ENCODE data around the gene DDX10.

DDX10 gene

DNA sequence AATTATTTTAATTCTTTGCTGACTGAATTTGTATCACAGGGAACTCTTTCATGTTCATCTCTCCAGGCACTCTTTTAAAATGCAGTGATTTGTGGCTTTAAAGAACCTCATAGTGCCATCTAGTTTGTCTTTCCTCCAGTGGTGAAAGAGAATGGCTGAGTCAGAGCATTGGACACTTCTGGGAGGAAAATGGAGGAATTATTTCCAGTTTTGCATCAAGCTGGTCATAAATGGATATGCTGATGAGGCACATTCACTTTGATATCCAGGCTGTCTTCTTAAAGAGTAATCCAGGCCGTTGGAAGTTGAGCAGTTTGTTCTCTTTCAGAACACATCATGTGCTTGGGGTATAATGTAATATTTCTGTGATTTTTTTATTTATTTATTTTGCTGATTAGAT, 273.7 kb downstream of the DDX10 start:
- no peak for DNase-seq (ENCODE audit: low read depth in 2 of 2)

DNA sequence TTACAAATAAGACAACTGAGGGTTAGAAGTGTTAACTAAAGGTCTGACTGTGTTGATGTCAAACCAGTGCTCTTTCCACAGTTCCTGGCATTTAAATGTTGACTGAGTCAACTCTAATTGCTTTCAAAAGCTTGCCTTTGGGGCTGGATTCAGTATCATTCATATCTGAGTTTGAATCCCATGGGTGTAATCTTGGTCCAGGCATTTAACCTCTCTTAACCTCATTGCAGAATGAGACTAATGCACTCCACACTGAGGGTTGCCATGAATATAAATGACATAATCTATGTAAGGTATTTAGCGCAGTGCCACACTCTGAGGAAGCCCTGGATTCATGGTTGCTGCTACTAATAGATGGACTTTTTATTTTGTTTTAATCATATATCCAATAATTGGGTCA, 274.3 kb downstream of the DDX10 start:
- DNase-seq (ENCODE audit: low read depth in 2 of 2), result no peak

DNA sequence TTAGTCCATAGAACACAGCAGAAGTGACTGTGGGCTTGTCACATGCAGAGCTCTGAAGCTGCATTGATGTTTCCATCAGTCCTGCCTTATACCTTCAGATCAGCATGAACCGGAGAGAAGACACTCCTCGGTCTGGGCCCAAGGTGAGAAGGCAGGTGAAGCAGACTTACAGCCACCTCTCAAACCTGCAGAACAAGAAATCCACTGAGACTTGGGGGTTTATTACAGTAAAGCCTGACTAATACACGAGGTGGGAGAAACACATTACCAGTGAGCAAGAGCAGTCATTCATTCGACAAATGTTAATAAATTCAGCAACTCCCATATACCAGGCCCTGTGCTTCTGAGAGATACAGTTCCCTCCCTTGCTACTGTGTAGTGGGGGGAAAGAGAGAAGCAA, 279.0 kb downstream of the DDX10 start:
- DNase-seq (ENCODE audit: low read depth in 2 of 2), result no peak

DNA sequence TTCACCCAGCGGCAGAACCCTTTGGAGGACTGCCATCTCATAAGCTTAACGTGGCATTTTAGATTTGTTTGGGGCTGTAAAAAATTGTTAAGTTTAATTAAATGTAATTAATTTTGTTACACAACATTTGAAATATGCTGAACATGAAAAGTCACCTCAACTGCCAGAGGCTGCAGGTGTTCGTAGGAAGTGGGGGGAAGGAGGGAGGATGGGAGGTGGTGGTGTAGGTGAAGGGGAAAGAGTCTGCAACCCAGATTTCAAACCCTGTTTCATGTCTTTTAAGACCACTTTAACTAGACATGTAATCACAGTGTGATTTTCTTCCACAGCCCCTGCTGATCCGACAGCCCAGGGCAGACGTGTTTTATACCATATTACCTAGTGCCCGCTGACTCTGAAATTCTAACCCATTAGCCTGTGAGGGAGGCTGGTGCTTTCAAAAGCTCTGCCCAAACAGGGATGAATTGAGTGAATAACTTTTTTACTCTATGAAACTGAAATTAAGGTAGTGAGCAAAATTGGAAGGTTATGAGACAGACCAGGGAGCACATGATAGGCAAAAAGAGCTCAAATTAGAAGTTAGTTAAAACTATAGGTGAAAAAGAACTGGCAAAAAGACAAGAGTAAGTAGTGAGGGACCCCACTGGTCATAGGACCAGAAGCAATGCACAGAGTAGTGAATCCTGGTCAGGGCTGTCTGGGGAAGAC, 279.8 kb downstream of the DDX10 start:
- DNase-seq (ENCODE audit: low read depth in 2 of 2), result no peak

DNA sequence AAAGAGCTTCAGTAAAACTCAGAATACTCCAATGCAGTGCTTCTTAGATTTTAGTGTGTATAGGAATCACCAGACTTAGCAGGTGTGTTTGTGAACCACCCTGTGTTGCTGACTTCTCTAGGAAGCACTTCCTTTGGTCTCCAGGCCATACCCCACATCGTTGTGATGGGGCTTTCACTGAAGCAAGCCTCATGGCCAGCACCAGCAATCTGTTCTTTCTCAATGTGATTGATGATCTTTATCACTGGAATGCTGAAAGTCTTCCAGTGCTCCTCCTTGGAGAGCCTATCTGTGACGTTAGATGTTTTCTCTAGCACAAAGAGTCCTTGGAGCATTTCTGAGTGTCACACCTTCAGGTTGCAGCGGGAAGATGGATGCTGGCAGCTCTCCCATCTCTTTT, 280.5 kb downstream of the DDX10 start:
- no peak for DNase-seq (ENCODE audit: low read depth in 2 of 2)

DNA sequence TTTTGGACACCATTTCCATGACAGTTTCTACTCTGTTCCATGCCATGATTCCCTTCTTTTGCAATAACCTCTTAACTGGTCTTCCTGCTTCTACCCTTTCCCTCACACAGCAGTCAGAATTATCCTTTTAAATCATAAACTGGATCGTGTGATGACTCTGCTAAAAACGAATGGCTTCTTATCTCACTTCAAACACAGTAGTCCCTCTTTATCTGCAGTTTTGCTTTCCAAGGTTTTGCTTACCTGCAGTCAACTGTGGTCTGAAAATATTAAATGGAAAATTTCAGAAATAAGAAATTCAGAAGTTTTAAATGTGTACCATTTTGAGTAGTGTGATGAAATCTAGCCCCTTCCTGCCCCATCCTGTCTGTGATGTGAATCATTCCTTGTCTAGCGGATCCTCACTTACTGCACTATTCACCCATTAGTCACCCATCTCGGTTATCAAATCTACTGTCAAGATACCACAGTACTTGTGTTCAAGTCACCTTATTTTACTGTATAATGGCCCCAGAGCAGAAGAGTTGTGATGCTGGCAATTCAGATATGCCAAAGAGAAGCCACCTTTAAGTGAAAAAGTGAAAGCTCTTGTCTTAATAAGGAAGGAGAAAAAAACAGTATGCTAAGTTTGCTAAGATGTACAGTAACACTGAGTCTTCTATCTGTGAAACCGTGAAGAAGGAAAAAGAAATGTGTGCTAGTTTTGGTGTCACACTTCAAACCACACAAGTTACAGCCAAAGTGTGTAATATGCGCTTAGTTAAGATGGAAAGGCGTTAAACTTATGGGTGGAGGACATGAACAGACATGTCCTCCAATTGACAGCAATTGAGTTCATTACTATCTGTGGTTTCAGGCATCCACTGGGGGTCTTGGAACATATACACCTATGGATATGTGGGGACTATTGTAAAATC, 283.0 kb downstream of the DDX10 start:
- DNase-seq (ENCODE audit: low read depth in 2 of 2), result no peak

DNA sequence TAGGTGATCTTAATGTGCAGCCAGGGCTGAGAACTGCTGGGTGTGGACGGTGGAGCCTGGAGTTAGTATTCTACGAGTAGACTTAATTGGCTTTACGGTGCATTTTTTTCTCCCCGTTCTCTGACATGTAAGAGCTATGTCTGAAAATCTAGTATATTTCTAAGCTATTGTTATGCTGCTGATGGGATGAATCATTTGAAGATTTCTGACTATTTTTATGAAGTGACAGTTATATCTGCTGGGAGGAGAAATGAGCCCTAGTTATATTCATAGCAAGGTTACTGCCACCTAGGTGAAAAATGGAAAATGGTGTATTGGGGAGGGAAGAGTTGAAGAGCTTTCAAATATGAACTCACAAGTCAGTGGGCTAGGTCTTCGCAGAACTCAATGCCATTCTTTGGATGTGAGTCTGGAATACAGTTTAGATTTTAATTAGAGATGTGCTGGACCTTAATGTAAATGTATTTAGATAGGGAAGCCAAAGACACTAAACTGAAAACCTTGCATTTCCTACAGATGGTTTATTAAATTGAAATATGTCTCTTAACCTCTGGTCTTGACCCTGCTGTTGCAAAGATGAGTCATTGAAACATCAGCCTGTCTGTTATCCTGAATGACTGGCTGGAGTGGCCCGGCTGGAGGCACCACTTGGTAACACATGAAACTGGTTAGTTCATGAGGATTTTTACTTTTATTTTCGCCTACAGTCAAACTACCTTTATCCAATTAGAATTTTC, 293.7 kb downstream of the DDX10 start:
- peak in 1 of 2 experiments; percentile 44 for DNase-seq (ENCODE audit: low read depth in 2 of 2)

DNA sequence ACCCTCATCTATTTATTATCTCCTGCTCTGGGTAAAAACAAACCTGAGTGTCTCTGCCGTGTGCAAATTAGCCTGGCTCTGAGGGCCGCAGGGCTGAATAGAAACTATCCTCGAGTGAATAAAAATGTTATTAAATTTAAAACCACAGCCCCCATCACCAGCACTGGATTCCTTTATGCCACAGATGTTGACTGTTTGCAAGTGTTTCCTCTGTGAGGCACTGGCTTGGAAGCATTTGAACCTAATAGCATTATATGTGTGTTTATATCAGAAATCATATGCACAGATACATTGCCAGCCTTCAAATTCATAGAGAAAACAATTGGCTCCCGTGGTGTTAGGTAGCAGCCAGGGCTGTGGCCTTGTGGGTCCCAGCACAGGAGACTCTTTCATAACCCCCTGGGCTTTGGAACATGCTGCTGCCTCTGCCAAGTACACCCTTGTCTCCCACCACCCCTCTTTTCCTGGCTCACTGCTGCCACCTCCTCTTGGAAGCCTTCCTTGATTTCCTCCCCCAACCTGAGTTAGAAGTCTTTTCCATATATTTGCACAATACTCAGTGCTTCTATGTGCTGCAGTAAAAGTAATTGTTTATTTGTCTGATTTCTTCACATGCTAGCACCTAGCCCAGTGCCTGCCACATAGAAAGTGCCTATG, 294.4 kb downstream of the DDX10 start:
- peak in 1 of 2 experiments; percentile 25 for DNase-seq (ENCODE audit: low read depth in 2 of 2)

DNA sequence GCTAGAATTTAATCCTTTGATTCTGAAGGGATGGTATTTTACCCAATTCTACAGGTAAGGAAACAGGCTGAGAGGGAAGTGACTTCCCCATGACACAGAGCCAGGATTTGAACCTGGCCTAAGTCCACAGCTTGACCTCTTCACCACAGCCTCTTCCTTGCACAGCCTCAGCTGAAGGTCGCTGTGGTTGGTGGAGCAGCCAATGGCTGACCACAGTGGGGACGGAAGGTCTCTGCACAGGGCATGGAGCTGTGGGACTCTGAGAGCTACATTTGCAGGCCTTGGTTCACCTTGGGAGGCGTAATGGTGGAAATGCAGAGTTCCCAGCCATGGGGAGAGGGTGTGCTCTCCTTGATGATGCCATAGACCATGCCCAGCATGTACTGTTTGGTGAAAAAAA, 295.0 kb downstream of the DDX10 start:
- no peak for DNase-seq (ENCODE audit: low read depth in 2 of 2)

DNA sequence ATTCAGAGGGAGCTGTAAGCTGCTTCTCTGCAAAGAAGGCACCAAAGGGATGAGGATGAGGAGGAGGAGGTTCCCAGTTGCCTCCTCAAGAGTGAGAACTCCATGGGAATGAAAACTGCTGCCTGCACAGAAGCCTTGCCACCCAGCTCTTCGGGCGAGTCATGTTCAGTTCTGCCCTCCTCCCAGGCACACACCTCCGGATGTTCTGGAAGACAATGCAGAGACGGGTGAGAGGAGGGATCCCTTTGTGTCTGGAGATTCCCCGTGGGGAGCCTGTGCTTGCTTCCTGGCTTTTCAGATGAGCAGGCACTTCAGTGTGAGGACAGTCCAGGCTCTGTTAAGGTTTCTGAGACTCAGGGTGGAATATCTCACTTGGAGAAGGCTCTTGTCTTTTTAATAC, 295.6 kb downstream of the DDX10 start:
- DNase-seq (ENCODE audit: low read depth in 2 of 2), result no peak

DNA sequence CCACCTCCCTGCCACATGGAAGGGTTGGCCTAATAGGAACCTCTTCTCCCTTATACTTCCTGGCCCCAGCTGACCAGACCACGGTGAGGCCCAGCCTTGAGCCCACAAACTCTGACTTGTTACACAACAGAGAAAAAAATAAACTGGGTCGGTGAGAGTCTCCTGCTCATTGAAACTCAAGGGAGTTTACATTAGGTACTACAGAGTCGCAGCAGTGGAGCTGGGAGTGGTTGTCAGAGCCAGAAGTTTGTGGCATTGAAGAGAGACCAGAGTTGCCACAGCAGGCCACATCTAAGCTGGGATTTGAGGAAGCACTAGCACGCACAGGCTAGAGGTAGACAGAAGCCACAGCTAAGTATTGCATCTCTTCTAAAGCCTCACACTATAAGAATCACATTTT, 296.2 kb downstream of the DDX10 start:
- no peak for DNase-seq (ENCODE audit: low read depth in 2 of 2)

DNA sequence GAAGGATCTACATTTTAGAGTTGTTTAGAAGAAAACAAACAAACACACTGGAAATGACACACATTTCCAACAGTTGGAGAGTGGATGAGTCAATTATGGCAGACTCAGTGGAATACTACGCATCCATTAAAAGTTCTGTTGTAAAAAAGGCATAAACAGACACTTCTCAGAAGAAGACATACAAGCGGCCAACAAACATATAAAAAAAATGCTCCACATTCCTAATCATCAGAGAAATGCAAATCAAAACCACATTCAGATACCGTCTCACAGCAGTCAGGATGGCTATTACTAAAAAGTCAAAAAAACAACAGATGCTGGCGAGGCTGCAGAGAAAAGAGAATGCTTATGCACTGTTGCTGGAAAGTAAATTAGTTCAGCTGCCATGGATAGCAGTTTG, 298.2 kb downstream of the DDX10 start:
- peak in 1 of 2 experiments; percentile 26 for DNase-seq (ENCODE audit: low read depth in 2 of 2)

DNA sequence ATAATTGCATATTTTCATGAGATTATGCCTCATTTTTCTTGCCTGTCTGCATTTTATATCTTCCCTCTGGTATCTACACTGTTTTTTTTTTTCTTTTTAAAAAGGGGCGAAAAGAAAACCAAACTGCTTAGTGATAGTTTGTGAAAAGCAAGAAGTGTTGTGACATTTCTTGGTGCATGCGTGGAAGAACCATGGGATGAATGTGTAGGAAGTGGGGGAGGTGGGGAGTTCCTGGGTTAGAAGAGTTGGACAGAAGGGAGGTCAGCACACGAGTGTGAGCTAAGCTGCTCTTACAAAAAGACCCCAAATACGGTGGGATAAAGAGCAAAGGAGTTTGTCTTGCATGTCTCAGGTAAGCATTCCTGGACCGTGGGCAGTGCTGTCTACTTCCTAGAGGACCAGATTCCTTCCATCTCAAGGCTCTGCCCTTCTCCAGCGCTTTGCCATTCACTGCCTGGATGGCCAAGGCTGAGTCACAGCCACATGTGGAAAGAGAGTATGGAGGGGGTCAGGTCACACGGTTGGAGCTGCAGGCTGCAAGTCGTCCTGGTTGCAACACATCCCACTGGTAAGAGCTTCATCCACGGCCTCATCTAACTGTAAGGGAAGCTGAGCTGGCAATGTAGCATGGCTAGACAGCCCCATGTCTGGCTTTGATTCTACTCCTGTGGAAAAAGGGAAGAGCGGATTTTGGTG, 300.6 kb downstream of the DDX10 start:
- DNase-seq (ENCODE audit: low read depth in 2 of 2), result peak; percentile 40 to 51

DNA sequence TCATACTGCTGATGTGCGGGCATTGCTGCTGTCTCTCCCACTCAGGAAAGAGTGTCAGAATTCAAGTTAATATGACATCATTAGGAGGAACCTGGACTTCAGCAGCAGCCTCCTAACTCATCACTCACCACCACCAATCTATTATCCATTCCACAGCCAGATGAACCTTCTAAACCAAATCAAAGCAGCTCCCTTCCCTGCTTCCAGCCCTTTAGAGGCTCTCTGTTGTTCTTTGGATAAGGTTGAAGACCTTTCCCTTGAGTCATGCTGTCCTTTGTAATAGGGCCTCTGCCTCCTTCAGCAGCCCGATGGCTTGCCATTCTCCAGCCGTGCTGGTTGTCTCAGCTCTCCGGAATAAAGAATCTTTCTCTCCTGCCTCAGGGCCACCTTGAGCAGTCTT, 301.3 kb downstream of the DDX10 start:
- no peak for DNase-seq (ENCODE audit: low read depth in 2 of 2)

DNA sequence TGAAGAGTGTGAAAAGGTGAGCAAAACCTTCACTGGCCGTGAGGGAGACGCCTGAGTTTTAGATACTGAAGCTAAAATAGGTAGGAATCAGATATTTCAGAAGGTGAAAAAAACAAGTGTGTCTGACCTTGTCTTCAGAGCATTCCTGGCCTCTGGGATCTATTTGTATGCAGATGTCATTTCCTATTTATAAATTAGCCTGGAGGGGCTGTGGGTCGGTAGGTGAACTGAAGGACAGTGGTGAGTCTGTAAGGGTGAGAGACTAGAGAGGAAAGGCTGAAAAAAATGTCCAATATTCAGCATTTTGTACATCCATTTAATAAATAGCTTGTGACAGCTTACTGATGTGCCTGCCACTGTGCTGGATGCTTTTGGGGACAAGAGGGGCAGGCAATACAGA, 302.1 kb downstream of the DDX10 start:
- no peak for DNase-seq (ENCODE audit: low read depth in 2 of 2)

DNA sequence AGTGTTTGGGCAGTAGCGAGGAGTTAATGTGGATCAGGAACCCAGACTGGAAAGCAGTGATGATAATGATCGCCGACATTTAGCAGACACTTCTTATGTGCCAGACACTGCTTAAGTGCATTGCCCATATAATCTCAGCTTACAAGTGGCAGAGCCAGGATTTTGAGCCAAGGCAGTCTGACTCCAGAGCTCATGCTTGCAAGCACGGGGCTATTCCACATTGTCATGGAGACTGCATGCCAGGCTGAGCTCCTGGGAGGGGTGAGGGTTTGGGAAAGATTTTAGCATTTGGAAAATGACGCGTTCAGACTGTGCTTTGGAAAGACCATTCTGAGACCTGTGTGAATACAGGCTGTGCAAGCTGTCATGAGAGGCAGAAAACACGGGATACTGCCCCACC, 302.7 kb downstream of the DDX10 start:
- no peak for DNase-seq (ENCODE audit: low read depth in 2 of 2)

DNA sequence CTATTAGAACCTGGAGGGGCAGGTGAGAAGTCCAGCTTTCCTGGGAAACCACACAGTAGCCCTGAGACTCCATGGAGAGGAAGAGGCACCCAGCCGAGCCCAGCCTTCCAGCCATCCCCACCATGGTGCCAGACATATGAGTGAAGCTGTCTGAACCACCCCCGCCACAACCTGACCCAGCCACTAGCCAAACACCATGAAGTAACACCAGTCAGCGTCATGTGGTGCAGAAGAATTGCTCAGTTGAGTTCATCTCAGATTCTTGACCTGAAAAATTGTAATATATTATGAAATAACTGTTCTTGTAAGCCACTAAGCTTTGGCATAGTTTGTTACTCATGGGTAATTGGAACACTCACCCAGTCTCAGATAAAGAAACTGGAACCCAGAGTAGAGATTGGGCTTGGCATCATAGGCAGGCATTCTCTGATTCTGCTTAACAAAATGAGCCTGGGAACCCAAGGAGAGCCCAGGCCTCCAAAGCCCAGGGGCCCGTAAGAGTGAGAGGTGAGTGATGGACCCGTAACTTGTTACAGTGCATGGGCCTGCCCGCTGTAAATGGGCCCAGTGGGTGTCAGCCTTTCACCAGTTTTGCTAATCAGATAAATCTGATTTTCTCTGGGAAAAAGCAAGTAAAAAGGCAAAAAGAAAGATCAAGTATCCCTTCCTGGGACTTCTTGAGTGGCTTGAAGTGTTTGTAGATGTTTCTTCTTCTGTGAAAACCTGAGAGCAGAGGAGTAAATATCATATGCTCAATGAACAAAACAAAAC, 305.5 kb downstream of the DDX10 start:
- no peak for DNase-seq (ENCODE audit: low read depth in 2 of 2)

DNA sequence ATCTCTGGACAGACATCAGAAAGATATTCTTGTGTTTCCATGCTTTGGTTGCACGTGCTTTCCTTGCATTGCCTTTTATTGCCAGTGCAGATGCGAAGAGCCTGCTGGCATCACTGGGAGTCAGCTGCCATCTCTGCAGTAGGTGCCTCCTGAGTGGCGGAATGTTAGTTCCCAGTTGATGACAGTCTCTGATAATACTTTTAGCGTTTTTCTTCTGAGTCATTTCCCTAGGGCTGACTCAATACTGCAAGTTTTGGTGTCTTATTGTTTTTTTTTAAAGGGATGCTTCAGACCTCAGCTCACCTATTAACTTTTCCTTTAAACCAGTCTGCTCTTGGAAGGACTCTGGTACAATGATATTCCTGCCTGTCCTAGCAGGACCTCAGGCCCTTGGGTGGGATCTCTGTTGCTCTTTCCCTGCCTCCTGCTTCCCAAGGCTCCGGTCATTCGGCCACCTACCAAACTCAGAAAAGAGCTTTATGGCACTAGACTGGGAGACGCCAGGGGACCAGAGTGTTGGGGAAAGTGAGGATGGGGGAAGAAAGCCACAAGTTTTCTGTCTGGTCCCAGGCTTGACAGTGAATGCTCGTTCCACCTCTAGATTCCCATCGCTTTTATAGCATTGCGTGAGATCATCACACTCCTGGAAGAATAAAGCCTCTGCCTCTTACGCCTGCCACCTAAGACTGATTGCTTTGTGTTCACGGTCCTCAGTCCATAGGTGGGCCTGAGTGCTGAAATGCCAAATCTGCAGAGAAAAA, 308.7 kb downstream of the DDX10 start:
- DNase-seq (ENCODE audit: low read depth in 2 of 2), result peak; percentile 81 to 83

DNA sequence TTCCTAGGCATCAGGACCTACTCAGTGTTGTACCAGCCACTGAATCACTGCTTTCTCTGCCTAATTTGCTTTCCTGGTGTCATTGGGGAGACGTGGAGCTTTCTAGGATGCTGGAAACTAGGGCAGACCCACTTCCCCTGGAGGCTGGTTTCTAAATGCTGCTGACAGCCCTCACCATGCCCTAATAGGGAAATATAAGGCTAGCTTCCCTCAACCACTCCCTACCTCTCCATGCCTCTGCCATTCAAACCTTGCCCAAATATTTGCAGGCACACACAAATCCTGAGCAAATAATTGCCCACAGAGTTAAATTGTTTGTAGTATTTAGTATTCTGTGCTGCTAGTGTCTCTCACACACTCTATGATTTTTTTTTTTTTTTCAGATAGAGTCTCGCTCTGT, 310.2 kb downstream of the DDX10 start:
- DNase-seq (ENCODE audit: low read depth in 2 of 2), result no peak

DNA sequence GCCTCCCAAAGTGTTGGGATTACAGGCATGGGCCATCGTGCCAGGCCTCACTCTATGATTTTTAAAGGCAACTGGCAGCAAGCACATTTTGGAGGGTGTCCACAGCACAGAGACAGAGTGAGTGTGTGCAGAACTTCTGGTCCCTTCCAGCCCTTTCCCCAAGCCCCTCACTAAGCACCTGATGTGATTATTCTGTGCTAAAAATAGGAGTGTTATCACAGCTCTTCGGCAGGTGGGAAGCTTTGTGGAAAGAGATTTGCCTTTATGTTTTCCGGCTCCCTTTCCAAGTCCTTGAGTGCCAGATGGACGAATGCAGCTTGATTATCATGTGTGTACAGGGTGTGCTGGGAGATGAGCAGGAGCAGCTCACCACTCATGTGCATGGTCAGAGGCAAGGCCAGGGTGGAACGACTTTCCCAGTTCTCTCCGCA, 310.8 kb downstream of the DDX10 start:
- no peak for DNase-seq (ENCODE audit: low read depth in 2 of 2)

Measured in fibroblast of skin of left quadriceps (primary cell).